ENCODE measurements around the gene STEAP1B. TPM values are rescaled to one million over a fixed set of nuclear protein-coding genes. Genes with fewer than 3 reads are reported as not detected.
A peak's percentile ranks its signal among the peaks of the same experiment; 100 is the strongest.
"Not testable (repeated sequence)": the region's sequence is repeated elsewhere in the genome, so short reads cannot be mapped to it uniquely, and the experiment has no call there.

STEAP1B gene
- total RNA-seq, 1 experiment from 2014 or later, result 1.6 TPM

DNA sequence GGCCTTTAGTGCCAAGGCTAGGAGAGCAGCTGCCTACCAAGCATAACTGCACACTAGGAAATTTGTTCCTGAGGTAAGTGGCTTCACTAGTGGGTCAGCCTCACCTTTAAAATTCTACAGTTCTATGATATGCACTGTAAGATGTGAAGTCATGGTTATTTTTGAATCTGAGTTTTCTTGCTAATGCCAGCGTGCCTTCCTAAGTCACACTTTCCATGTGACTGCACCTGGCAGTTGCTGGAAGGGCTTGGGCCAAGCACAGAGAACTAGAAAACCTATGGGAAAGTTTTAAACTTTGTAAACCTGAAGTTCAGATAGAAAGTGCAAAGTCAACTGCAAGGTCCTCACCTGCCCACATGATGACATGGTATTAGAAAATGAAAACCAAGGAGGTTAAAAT is 42.5 kb downstream of the STEAP1B start:
- H3K9me3 ChIP-seq (replicated peaks), result no peaks in the 10 kb centered on the region
- no peak overlapping the region for H3K27ac ChIP-seq
- H3K27me3 ChIP-seq (replicated peaks), result peaks cover 11% of the 10 kb centered on the region
- DNase-seq (ENCODE audit: low read depth in 1 of 2, low spot score in 2 of 2), result no peak
- H3K4me1 ChIP-seq (replicated peaks), result no peaks in the 10 kb centered on the region
- no peak overlapping the region for H3K4me3 ChIP-seq
- H3K36me3 ChIP-seq, result no peaks in the 10 kb centered on the region

DNA sequence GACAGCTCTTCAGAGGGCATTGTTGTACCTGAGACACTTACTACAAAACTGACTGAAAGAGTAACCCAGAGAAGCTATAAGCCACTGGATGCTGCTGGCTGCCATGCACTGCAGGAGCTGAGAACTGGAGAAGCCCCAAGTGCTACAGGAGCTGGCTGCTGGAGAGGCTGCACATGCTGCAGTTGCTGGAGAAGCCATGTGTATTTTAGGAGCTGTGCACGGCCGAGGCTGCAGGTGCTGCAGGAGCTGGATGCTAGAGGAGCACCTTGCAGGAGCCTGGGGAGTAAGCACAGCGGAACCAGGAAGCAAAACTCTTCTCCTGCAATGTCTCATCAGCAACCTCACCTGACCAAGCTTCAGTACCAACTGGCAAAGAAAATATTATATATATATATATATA is 45.5 kb downstream of the STEAP1B start:
- H3K9me3 ChIP-seq (replicated peaks), result no peaks in the 10 kb centered on the region
- no peak overlapping the region for H3K4me3 ChIP-seq
- no peaks in the 10 kb centered on the region for H3K36me3 ChIP-seq
- no peak for DNase-seq (ENCODE audit: low read depth in 1 of 2, low spot score in 2 of 2)
- no peak overlapping the region for H3K27ac ChIP-seq
- H3K27me3 ChIP-seq (replicated peaks), result peaks cover 23% of the 10 kb centered on the region
- H3K4me1 ChIP-seq (replicated peaks), result no peaks in the 10 kb centered on the region

DNA sequence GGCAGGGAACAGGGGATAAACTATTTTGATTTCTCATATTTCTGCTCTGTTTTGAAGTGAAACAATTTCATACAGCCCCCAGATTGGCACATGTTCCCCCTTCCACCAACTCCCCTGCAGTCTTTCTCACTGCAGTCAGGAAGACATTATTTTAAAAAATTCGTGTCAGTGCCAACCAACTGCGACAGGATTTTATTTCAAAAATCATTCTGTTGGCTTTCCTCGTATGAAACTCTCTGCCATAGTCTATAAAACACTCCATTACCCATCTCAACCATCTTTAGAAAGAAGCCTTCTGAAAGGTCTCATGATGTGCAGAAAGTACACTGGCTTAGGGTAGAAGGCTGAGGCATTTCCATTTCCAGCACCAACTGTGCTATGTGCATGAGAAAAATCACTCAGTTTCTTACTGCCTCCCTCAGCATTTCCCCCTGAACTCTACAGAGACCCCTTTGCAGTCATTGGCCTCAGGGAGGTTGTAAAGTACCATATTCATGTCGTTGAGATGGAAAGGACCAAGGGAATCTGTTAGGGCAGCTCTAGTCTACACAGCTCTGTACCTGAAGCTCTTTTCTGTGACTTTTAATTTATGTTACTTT is 46.9 kb downstream of the STEAP1B start:
- H3K27me3 ChIP-seq (replicated peaks), result peaks cover 23% of the 10 kb centered on the region
- H3K27ac ChIP-seq, result no peak overlapping the region
- H3K4me3 ChIP-seq, result no peak overlapping the region
- H3K36me3 ChIP-seq, result no peaks in the 10 kb centered on the region
- H3K4me1 ChIP-seq (replicated peaks), result no peaks in the 10 kb centered on the region
- no peak for DNase-seq (ENCODE audit: low read depth in 1 of 2, low spot score in 2 of 2)
- no peaks in the 10 kb centered on the region for H3K9me3 ChIP-seq (replicated peaks)

DNA sequence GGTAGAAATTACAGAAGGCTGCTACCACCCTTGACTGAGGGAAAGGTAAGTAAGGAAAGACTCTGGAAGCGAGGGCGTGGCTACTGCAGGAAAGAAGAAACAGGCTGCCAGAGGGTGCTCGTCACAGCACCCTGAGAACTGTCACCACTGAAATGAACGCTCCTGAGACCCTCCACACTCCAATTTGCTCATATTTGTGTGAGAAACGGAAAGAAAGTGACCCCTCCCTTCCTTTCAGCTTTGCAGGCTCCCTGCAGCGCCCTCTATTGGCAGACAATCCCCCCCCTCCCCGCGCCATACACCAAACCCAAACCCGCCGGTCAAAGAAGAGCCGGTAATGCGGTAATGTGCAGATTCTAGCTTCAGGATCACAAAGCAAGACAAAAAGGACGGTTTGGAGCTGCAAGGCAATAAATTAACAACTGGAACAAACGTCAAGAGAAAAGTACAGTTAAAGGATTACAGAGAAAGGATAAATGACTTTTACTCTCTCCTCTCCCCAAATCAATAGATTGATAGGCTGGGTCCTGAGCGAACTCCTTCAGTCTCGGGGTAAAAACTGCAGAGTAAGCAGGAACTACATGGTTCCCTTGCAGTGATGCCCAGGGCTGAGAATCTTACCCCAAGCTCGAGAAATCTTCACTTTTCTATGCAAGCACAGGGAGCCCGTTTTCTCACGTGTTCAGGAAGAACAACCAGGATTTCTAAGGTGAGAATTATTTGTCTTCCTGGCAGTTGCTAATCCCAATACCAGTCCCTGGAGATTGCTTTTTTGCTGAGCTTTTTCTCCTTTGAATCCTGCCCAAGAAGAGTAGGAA is 47.6 kb downstream of the STEAP1B start:
- no peaks in the 10 kb centered on the region for H3K36me3 ChIP-seq
- peak in 1 of 2 experiments; percentile 21 for DNase-seq (ENCODE audit: low read depth in 1 of 2, low spot score in 2 of 2)
- H3K4me1 ChIP-seq (replicated peaks), result no peaks in the 10 kb centered on the region
- H3K27me3 ChIP-seq (replicated peaks), result peaks cover 26% of the 10 kb centered on the region
- H3K9me3 ChIP-seq (replicated peaks), result no peaks in the 10 kb centered on the region
- H3K27ac ChIP-seq, result no peak overlapping the region
- H3K4me3 ChIP-seq, result no peak overlapping the region

DNA sequence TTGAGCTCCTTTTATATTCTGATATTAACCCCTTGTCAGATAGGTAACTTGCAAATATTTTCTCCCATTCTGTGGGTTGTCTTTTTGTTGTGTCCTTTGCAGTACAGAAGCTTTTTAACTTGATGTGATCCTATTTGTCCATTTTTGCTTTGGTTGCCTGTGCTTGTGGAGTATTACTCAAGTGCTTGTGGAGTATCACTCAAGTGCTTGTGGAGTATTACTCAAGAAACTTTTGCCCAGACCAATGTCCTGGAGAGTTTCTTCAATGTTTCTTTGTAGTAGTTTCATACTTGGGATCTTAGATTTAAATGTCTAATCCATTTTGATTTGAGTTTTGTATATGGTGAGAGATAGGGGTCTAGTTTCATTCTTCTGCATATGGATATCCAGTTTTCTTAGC is 50.0 kb downstream of the STEAP1B start:
- H3K4me1 ChIP-seq (replicated peaks); H3K4me3 ChIP-seq; DNase-seq (ENCODE audit: low read depth in 1 of 2, low spot score in 2 of 2); H3K27ac ChIP-seq; H3K36me3 ChIP-seq; H3K9me3 ChIP-seq (replicated peaks): not testable (repeated sequence)
- H3K27me3 ChIP-seq (replicated peaks), result peaks cover 29% of the 10 kb centered on the region

DNA sequence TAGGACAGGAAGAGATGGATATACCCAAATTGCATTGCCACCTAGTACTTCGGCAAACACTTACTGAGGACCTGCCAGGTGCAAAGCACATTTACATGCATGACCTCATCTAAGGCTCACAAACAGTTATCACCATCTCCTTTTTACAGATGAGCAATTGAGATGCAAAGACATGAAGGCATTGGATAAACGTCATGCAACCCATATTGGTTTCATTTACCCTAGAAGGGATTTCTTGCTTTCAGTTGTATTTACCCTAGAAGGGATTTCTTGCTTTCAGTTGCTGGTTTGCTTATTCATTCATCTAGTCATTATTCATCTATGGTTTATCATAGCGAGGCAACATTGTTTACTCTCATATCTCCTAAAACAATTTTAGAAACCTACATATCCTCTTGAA is 52.2 kb downstream of the STEAP1B start:
- Histone ChIP-seq H3K9me3 (replicated peaks) (no peaks in the 10 kb centered on the region), H3K4me3 (no peak overlapping the region), H3K27me3 (replicated peaks) (peaks cover 21% of the 10 kb centered on the region), H3K4me1 (replicated peaks) (no peaks in the 10 kb centered on the region), H3K27ac (no peak overlapping the region), H3K36me3 (no peaks in the 10 kb centered on the region)
- DNase-seq (ENCODE audit: low read depth in 1 of 2, low spot score in 2 of 2), result no peak

DNA sequence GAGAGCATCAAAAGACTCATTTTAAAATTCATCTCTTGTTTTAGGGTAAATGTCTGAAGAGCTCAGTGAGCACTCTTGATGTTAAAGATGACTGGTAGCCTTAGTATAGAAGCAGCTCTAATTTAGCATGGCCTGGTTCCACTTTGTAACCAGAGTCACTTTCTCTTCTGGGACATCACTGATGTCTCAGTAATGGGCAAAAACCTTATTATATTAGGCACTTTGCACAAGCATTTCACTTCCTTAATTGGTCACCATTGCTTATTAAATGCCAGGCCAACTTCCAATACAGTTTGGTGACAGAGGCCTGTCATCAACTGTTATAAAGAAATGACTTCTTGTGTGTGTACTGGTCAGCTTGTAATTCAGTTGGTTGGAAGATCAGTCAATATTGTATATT is 53.0 kb downstream of the STEAP1B start:
- H3K27ac ChIP-seq, result no peak overlapping the region
- no peaks in the 10 kb centered on the region for H3K9me3 ChIP-seq (replicated peaks)
- H3K4me3 ChIP-seq, result no peak overlapping the region
- no peaks in the 10 kb centered on the region for H3K4me1 ChIP-seq (replicated peaks)
- H3K27me3 ChIP-seq (replicated peaks), result peaks cover 14% of the 10 kb centered on the region
- no peaks in the 10 kb centered on the region for H3K36me3 ChIP-seq
- DNase-seq (ENCODE audit: low read depth in 1 of 2, low spot score in 2 of 2), result no peak

DNA sequence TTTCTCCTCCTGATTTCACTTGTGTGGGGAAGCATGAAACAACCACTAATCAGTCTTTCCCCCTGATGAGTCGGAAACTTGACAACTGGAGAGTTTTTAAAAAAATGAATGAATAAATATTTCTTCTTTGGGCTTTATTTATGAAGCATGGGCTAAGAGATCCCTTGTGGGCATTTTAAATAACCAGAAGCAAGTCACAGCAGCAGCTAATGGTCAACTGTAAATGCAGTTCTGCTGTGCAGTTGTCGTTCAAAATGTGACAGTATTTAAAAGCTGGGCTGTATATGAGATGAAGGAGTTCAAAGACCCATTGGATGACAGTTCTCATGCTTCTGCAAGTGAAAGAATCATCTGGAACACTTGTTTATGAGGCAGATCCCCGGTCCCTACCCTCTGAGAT is 54.1 kb downstream of the STEAP1B start:
- H3K36me3 ChIP-seq, result no peaks in the 10 kb centered on the region
- no peak overlapping the region for H3K27ac ChIP-seq
- H3K9me3 ChIP-seq (replicated peaks), result no peaks in the 10 kb centered on the region
- no peaks in the 10 kb centered on the region for H3K4me1 ChIP-seq (replicated peaks)
- H3K4me3 ChIP-seq, result no peak overlapping the region
- 0 out of 2 replicates have a peak, but pooled peaks cover 7% of the 10 kb centered on the region for H3K27me3 ChIP-seq (replicated peaks)
- DNase-seq (ENCODE audit: low read depth in 1 of 2, low spot score in 2 of 2), result no peak

DNA sequence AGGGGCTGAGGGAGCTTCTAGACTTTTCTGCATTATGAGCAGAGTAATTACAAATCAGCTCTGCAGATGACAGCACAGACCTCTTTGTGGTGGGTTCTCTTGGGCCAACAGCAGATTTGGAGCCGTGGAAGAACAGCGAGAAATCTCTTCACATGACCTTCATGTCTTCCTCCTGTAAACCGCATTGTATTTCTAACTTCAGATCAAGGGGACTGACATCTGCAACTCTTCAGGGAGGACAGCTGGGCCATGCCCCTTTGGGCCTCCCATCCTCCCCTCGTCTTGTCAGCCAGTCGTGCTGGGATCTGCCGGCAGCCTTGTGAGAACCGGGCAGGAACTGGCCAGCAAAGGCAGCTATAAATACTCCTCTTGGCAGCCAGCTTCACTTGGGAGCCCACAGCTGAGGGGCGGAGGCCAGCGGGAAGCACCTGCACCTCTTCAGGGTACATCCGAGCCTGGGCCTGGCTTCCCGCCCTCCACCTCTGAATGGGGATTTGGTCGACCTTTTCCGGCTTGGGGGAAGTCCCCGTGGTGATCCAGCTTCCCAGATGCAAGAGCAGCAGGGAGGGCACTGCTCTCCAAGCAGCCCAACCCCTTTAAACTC is 54.7 kb downstream of the STEAP1B start:
- Histone ChIP-seq H3K27me3 (replicated peaks) (0 out of 2 replicates have a peak, but pooled peaks cover 7% of the 10 kb centered on the region), H3K9me3 (replicated peaks) (no peaks in the 10 kb centered on the region), H3K4me3 (no peak overlapping the region), H3K4me1 (replicated peaks) (no peaks in the 10 kb centered on the region), H3K36me3 (no peaks in the 10 kb centered on the region), H3K27ac (no peak overlapping the region)
- DNase-seq (ENCODE audit: low read depth in 1 of 2, low spot score in 2 of 2), result no peak

DNA sequence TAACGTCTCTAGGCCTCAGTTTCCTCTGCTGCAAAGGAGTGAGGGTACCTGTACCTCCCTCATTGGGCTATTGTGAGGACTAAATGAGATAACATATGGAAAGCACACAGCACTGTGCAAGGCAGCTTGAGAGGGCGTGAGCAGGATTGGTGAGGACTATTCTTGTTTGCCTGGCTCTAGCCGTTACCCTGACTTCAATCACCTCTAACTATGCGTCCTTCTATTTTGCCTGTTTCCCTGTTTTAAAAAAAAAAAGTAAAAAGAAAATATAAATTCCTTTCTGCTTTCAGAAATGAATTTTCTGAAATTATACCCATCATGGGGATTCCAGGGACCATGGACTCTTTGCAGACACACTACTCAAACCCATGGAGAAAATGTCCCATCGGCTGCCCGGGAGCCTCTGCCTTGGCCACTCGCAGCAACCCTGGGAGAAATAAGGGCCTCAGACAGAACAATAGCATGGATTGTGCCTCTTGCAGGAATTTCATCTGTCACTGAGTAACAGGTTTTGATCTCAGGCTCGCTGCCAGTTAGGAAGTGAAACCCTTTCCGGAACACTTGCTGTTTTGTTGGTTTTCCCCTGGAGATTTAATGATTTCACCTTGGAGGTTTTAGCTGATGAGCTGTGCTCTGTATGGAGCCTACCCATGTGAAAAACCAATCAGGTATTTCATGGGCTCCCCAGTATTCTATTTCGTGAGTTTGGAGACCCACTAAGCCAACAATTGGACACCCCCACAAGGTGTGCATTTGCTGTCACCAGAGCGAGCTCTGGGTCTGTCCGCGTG is 55.6 kb downstream of the STEAP1B start:
- DNase-seq (ENCODE audit: low read depth in 1 of 2, low spot score in 2 of 2), result no peak
- Histone ChIP-seq H3K27me3 (replicated peaks) (0 out of 2 replicates have a peak, but pooled peaks cover 7% of the 10 kb centered on the region), H3K4me3 (no peak overlapping the region), H3K9me3 (replicated peaks) (no peaks in the 10 kb centered on the region), H3K4me1 (replicated peaks) (no peaks in the 10 kb centered on the region), H3K36me3 (no peaks in the 10 kb centered on the region), H3K27ac (no peak overlapping the region)

DNA sequence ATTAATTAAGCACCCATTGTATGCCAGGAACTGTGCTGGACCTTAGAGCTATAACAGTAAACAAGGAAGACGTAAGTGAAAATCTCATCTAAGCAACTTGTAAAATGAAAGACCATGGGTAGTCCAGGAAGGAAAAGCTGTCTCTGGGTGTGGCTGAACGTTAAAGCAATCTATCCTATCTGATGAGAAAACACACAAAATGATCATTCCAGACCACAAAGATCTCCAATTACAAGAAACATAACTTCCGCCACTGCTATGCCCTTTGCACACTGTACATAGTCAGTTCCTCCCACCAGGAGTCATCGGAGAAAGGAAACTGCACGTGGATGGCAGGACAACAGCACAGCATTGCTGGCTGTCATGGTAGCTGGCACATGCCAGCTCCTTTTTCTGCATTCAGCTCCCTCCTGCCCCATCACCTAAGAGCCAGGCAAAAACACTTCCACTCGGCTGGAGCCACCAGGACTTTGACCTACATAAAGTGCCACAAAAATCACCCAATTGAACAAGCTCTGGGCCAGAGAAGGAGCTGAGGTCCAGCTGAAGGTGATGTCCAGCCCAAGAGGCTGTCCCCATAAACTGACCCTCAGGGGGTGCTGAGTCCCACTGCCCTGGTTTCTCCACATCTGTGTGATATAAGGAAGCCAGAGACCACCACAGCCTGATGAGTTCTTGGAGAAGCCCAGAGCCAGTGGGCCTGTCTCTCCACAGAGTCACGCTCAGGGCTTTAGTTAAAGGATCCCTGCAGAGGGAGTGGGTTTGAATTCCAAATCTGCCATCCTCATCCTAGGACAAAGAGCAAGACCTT is 56.4 kb downstream of the STEAP1B start:
- Histone ChIP-seq H3K27ac (no peak overlapping the region), H3K36me3 (no peaks in the 10 kb centered on the region), H3K27me3 (replicated peaks) (peaks cover 7% of the 10 kb centered on the region; the same call in 1 of the 2 replicates), H3K4me3 (no peak overlapping the region), H3K4me1 (replicated peaks) (no peaks in the 10 kb centered on the region), H3K9me3 (replicated peaks) (no peaks in the 10 kb centered on the region)
- no peak for DNase-seq (ENCODE audit: low read depth in 1 of 2, low spot score in 2 of 2)

DNA sequence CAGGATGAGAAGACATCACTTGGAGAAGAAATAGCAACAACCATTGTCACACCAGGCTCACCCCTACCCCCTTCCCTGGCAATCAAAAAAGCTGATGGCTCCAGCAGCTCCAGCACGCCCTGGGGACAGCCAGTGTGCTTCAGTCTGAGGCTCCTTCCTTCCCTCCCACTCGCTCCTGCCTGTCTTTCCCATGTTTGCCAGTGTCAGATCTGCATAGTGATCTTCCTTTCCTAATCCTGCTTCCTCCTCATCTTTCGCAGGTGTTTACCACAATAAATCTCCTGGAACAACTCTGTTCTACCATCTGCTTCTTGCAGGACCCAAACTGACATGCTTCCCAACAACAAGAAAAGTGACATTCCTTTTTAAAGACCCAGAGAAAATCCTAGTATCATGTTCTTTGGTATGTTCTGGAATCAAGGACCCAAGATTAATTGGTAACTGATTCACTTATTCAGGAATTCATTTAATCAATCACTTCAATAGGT is 57.1 kb downstream of the STEAP1B start:
- no peaks in the 10 kb centered on the region for H3K4me1 ChIP-seq (replicated peaks)
- no peak for DNase-seq (ENCODE audit: low read depth in 1 of 2, low spot score in 2 of 2)
- peaks cover 7% of the 10 kb centered on the region; the same call in 1 of the 2 replicates for H3K27me3 ChIP-seq (replicated peaks)
- no peaks in the 10 kb centered on the region for H3K9me3 ChIP-seq (replicated peaks)
- H3K27ac ChIP-seq, result no peak overlapping the region
- no peak overlapping the region for H3K4me3 ChIP-seq
- H3K36me3 ChIP-seq, result no peaks in the 10 kb centered on the region
